IMR-90 (cell line): ENCODE data around the gene EIF1. TPM values are rescaled to one million over a fixed set of nuclear protein-coding genes. Genes with fewer than 3 reads are reported as not detected.

ENCODE experiments used
- ATAC-seq: fragments of 200-7000 bp; cut with Tn5 transposase; 2 replicates; pipeline ENCODE4 v1.9.1; 2020; ENCODE audit warnings: low read depth, mild to moderate bottlenecking, moderate library complexity
- BruUV-seq: library from RNA; stranded (reverse); fragments of 400-500 nt; replicated peaks from 2 replicates; lab custom pipeline; 2021; lab: Mats Ljungman, UMichigan
- CTCF ChIA-PET: fragments of 300-600 bp; formaldehyde crosslinking; extraction: SDS; loops from one replicate; lab custom pipeline; 2021; ENCODE audit warnings: antibody characterized with exemption; lab: Yijun Ruan, JAX
- POLR2A ChIA-PET: fragments of 300-600 bp; sonication (Branson Sonifier 250); formaldehyde crosslinking; loops from one replicate; lab custom pipeline; 2022; ENCODE audit warnings: antibody characterized with exemption; ENCODE audit not compliant: unreplicated experiment; lab: Charles Lee
- DNase-seq: peaks from one replicate; pipeline ENCODE4 v3.0.0; 2013
- H2AFZ ChIP-seq: replicated peaks from 2 replicates; pipeline ENCODE3; 2013; ENCODE audit warnings: low read length, mild to moderate bottlenecking; ENCODE audit not compliant: poor library complexity
- H2AK5ac ChIP-seq: 2 replicates; pipeline ENCODE4 v1.6.1; 2013; ENCODE audit warnings: low read depth, low read length, inconsistent platforms
- H2AK9ac ChIP-seq: replicated peaks from 2 replicates; pipeline ENCODE3; 2013; ENCODE audit warnings: mild to moderate bottlenecking, low read depth, low read length, moderate library complexity; ENCODE audit not compliant: poor library complexity
- H2BK120ac ChIP-seq: 2 replicates; pipeline ENCODE4 v1.6.1; 2013; ENCODE audit warnings: low read depth, low read length, inconsistent platforms
- H2BK15ac ChIP-seq: 3 replicates; pipeline ENCODE4 v1.6.1; 2013; ENCODE audit warnings: low read depth, low read length, inconsistent platforms
- H2BK20ac ChIP-seq: 2 replicates; pipeline ENCODE4 v1.6.1; 2013; ENCODE audit warnings: low read depth, mild to moderate bottlenecking, inconsistent platforms, low read length, moderate library complexity
- H2BK5ac ChIP-seq: 2 replicates; pipeline ENCODE4 v1.6.1; 2013; ENCODE audit warnings: mild to moderate bottlenecking, low read depth, low read length, inconsistent platforms; ENCODE audit not compliant: poor library complexity, severe bottlenecking
- H3K14ac ChIP-seq: replicated peaks from 2 replicates; pipeline ENCODE4 v1.6.1; 2013; ENCODE audit warnings: low read depth, low read length, inconsistent platforms
- H3K18ac ChIP-seq: 2 replicates; pipeline ENCODE4 v1.6.1; 2013; ENCODE audit warnings: low read depth, low read length, control low read depth
- H3K23ac ChIP-seq: 2 replicates; pipeline ENCODE4 v1.6.1; 2013; ENCODE audit warnings: low read depth, low read length, inconsistent platforms
- H3K27ac ChIP-seq: 2 replicates; pipeline ENCODE4 v1.5.1; 2013; ENCODE audit warnings: mild to moderate bottlenecking, control low read depth, low read length; ENCODE audit not compliant: insufficient read depth
- H3K27me3 ChIP-seq: 2 replicates; pipeline ENCODE4 v1.6.1; 2013; ENCODE audit warnings: low read length; ENCODE audit not compliant: control insufficient read depth, insufficient read depth
- H3K36me3 ChIP-seq: 2 replicates; pipeline ENCODE4 v1.6.1; 2013; ENCODE audit warnings: low read length, mixed read lengths; ENCODE audit not compliant: control insufficient read depth, insufficient read depth
- H3K4ac ChIP-seq: 2 replicates; pipeline ENCODE4 v1.6.1; 2013; ENCODE audit warnings: low read depth, low read length, inconsistent platforms
- H3K4me1 ChIP-seq: 2 replicates; pipeline ENCODE4 v1.6.1; 2013; ENCODE audit warnings: low read length, mixed read lengths; ENCODE audit not compliant: control insufficient read depth, insufficient read depth
- H3K4me2 ChIP-seq: 2 replicates; pipeline ENCODE4 v1.6.1; 2013; ENCODE audit warnings: low read depth, mild to moderate bottlenecking, control low read depth, low read length, moderate library complexity
- H3K4me3 ChIP-seq: 2 replicates; pipeline ENCODE4 v1.5.1; 2013; ENCODE audit warnings: low read depth, mild to moderate bottlenecking, control low read depth, low read length, moderate library complexity; ENCODE audit not compliant: insufficient read depth
- H3K56ac ChIP-seq: 2 replicates; pipeline ENCODE4 v1.6.1; 2013; ENCODE audit warnings: low read length, inconsistent platforms; ENCODE audit not compliant: insufficient read depth; ENCODE audit errors: extremely low read depth
- H3K79me1 ChIP-seq, 2 experiments: 2 replicates each; pipeline ENCODE4 v1.6.1; 2013; ENCODE audit warnings: low read length in 2 of 2, inconsistent platforms in 1 of 2, low read depth in 1 of 2
- H3K9ac ChIP-seq: 2 replicates; pipeline ENCODE4 v1.6.1; 2013; ENCODE audit warnings: low read depth, low read length, control low read depth
- H3K9me1 ChIP-seq: 2 replicates; pipeline ENCODE4 v1.6.1; 2013; ENCODE audit warnings: low read length, inconsistent platforms; ENCODE audit not compliant: insufficient read depth
- H3K9me3 ChIP-seq: 2 replicates; pipeline ENCODE4 v1.6.1; 2013; ENCODE audit warnings: low read length; ENCODE audit not compliant: control insufficient read depth, insufficient read depth
- H4K20me1 ChIP-seq: 2 replicates; pipeline ENCODE4 v1.6.1; 2013; ENCODE audit warnings: low read length, inconsistent platforms; ENCODE audit not compliant: insufficient read depth
- H4K5ac ChIP-seq: 2 replicates; pipeline ENCODE4 v1.6.1; 2013; ENCODE audit warnings: mild to moderate bottlenecking, low read depth, low read length, control low read depth
- H4K8ac ChIP-seq, 2 experiments: 2 replicates each; pipeline ENCODE4 v1.6.1; 2013; ENCODE audit warnings: low read depth in 2 of 2, low read length in 2 of 2, control low read depth in 1 of 2, inconsistent platforms in 1 of 2
- H4K91ac ChIP-seq: 2 replicates; pipeline ENCODE4 v1.6.1; 2013; ENCODE audit warnings: low read depth, low read length, inconsistent platforms; ENCODE audit not compliant: insufficient read depth
- BHLHE40 ChIP-seq: fragments of 150-350 bp; IDR thresholded peaks from 2 replicates; pipeline ENCODE4 v1.6.1; 2016; ENCODE audit warnings: mild to moderate bottlenecking, low read depth, low read length
- CEBPB ChIP-seq: IDR thresholded peaks from 2 replicates; pipeline ENCODE4 v1.6.1; 2012; ENCODE audit warnings: low read depth, low read length, improper control_type of control experiment
- CHD1 ChIP-seq: IDR thresholded peaks from 2 replicates; pipeline ENCODE4 v1.6.1; 2012; ENCODE audit warnings: low read depth, low read length, improper control_type of control experiment
- ELK1 ChIP-seq: fragments of 150-350 bp; IDR thresholded peaks from 2 replicates; pipeline ENCODE4 v1.6.1; 2016; ENCODE audit warnings: low read depth, mild to moderate bottlenecking, low read length, moderate library complexity, borderline replicate concordance
- FOS ChIP-seq: fragments of 150-350 bp; IDR thresholded peaks from 2 replicates; pipeline ENCODE4 v1.6.1; 2016; ENCODE audit warnings: low read depth, low read length
- MAFK ChIP-seq: IDR thresholded peaks from 2 replicates; pipeline ENCODE4 v1.6.1; 2012; ENCODE audit warnings: low read depth, low read length, improper control_type of control experiment
- MAZ ChIP-seq: IDR thresholded peaks from 2 replicates; pipeline ENCODE4 v1.6.1; 2012; ENCODE audit warnings: low read depth, mild to moderate bottlenecking, low read length, improper control_type of control experiment, moderate library complexity, borderline replicate concordance
- MXI1 ChIP-seq: IDR thresholded peaks from 2 replicates; pipeline ENCODE4 v1.6.1; 2012; ENCODE audit warnings: low read depth, mild to moderate bottlenecking, low read length, moderate library complexity, borderline replicate concordance
- NFE2L2 ChIP-seq: fragments of 150-350 bp; IDR thresholded peaks from 2 replicates; pipeline ENCODE4 v1.6.1; 2016; ENCODE audit warnings: low read depth, mild to moderate bottlenecking, low read length
- POLR2A ChIP-seq: IDR thresholded peaks from 2 replicates; pipeline ENCODE4 v1.6.1; 2012; ENCODE audit warnings: mild to moderate bottlenecking, low read depth, low read length
- RCOR1 ChIP-seq: IDR thresholded peaks from 2 replicates; pipeline ENCODE4 v1.6.1; 2012; ENCODE audit warnings: mild to moderate bottlenecking, low read length, improper control_type of control experiment; ENCODE audit not compliant: insufficient replicate concordance
- WGBS, 2 experiments: methylation state at CpG; one replicate each; pipeline versions ENCODE4 v1.1.5 to v1.1.7; 2013; ENCODE audit warnings: missing lambda C conversion rate in 2 of 2; ENCODE audit not compliant: insufficient read length in 1 of 2; ENCODE audit errors: extremely low coverage in 2 of 2; 5-methylcytosine and 5-hydroxymethylcytosine counted together
- dilution Hi-C: fragments of 300-500 bp; cut with HindIII; formaldehyde crosslinking; loops from one replicate; pipeline ENCODE4 v1.14.3; 2018; ENCODE audit warnings: low sequenced_read_pairs; ENCODE audit not compliant: unreplicated experiment
- in situ Hi-C: fragments of 300-500 bp; cut with MboI; formaldehyde crosslinking; loops from 3 replicates; pipeline ENCODE4 v1.14.3; 2019; ENCODE audit warnings: low sequenced_read_pairs, inconsistent platforms, mixed read lengths
- intact Hi-C: fragments of 100-400 bp; cut with micrococcal nuclease; formaldehyde crosslinking; loops from 2 replicates; pipeline ENCODE4 v1.10.0; 2022
- polyA plus RNA-seq, 3 experiments: library from polyadenylated mRNA; depleted of rRNA; stranded (reverse); fragments of >200 nt; gene quantifications; 2 replicates each; pipeline ENCODE4 v1.2.3, GENCODE V29; 2012; ENCODE audit warnings: low replicate concordance in 1 of 3
- total RNA-seq: library from RNA; depleted of rRNA; stranded (reverse); fragments of >200 nt; gene quantifications from 2 replicates; pipeline ENCODE4 v1.2.3, GENCODE V29; 2012

EIF1 gene
- total and polyA plus RNA-seq, 2 of the 4 experiments (the other 2 are of a cell fraction): 89.4 to 381 TPM

- POLR2A ChIA-PET: interaction anchor here (0.6 kb wide), 1 partner anchor 44 kb away, joined by 10 read pairs; no protein-coding TSS in a partner anchor
- Histone ChIP-seq H2AK5ac (no peak overlapping the region), H4K5ac (no peak overlapping the region), H3K4me3 (peak overlapping the region; percentile 35; the same call in 1 of the 2 replicates), H4K8ac (no peak overlapping the region), H4K91ac (no peak overlapping the region), H3K36me3 (no peaks in the 10 kb centered on the region), H3K14ac (no peak overlapping the region), H3K23ac (no peak overlapping the region), H3K9me3 (no peaks in the 10 kb centered on the region), H2BK5ac (no peak overlapping the region), H2BK20ac (no peak overlapping the region), H3K27me3 (peaks cover 69% of the 10 kb centered on the region), H3K79me1 (no peaks in the 10 kb centered on the region), H3K18ac (no peak overlapping the region), H2BK120ac (no peak overlapping the region), H2AFZ (peak overlapping the region; percentile 32), H3K56ac (no peak overlapping the region), H3K9ac (no peak overlapping the region), H3K4me2 (peak overlapping the region; percentile 92; the same call in 1 of the 2 replicates), H2BK15ac (no peak overlapping the region), H3K9me1 (no peaks in the 10 kb centered on the region), H3K4me1 (no peaks in the 10 kb centered on the region; the same call in 1 of the 2 replicates), H3K4ac (no peak overlapping the region), H4K20me1 (no peaks in the 10 kb centered on the region), H2AK9ac (no peak overlapping the region), H3K27ac (no peak overlapping the region)
- no peak for ATAC-seq
- intact Hi-C loops: no loop called here
- CTCF ChIA-PET: no interaction called here
- in situ Hi-C loops: loop anchor here (10.0 kb wide), 1 partner anchor 231 kb away; the partner anchor contains the start of gene CNP
- BruUV-seq: no TSS peak
- no CpG with 5 or more reads among the region's 40 CpGs for WGBS, 2 experiments
- DNase-seq: no peak
- dilution Hi-C loops: no loop called here
- TF ChIP-seq RCOR1: no peak
- TF ChIP-seq NFE2L2: no peak
- no peak for TF ChIP-seq CEBPB
- no peak for TF ChIP-seq BHLHE40
- TF ChIP-seq POLR2A: no peak
- TF ChIP-seq MXI1: no peak
- TF ChIP-seq FOS: no peak
- TF ChIP-seq ELK1: no peak
- TF ChIP-seq MAFK: no peak
- no peak for TF ChIP-seq CHD1
- TF ChIP-seq MAZ: no peak
These were observed 44.9 kb downstream of the EIF1 start for GRCh38 chr17:41733348-41734138.
